Uterus (tissue), 4 donors: ENCODE results near the gene ANKRD62. TPM values are rescaled to one million over a fixed set of nuclear protein-coding genes. Genes with fewer than 3 reads are reported as not detected.
"Not testable (repeated sequence)": the region's sequence is repeated elsewhere in the genome, so short reads cannot be mapped to it uniquely, and the experiment has no call there.

Experiments
- DNase-seq, 2 donors: peaks; one replicate each; pipeline ENCODE4 v3.0.0-alpha.2; 2019 to 2020
- H3K27ac ChIP-seq, 2 donors: fragments of 200-600 bp; sonication (generic); 1 replicate in 1 of 2; 2 replicates in 1 of 2; pipeline ENCODE4 v1.5.1; 2016 to 2018
- H3K27me3 ChIP-seq, 2 donors: fragments of 200-600 bp; sonication (generic); one replicate each; pipeline ENCODE4 v1.5.1; 2018 to 2019; ENCODE audit warnings: control low read depth in 1 of 2
- H3K36me3 ChIP-seq, 2 donors: fragments of 200-600 bp; sonication (generic); one replicate each; pipeline ENCODE4 v1.5.1; 2019; ENCODE audit warnings: control low read depth in 1 of 2
- H3K4me1 ChIP-seq, 2 donors: fragments of 200-600 bp; sonication (generic); one replicate each; pipeline ENCODE4 v1.5.1; 2018 to 2019; ENCODE audit warnings: control low read depth in 1 of 2
- H3K4me3 ChIP-seq, 2 donors: fragments of 200-600 bp; sonication (generic); 1 replicate in 1 of 2; 2 replicates in 1 of 2; pipeline ENCODE4 v1.5.1; 2018 to 2019; ENCODE audit warnings: mild to moderate bottlenecking in 1 of 2
- H3K9me3 ChIP-seq, 2 donors: fragments of 200-600 bp; sonication (generic); one replicate each; pipeline ENCODE4 v1.5.1; 2019; ENCODE audit warnings: control low read depth in 1 of 2
- CTCF ChIP-seq, 4 experiments: fragments of 200-600 bp in 2 of 4; fragments of 450-650 bp in 2 of 4; sonication (generic) in 2 of 4; IDR thresholded peaks; one replicate each; pipeline ENCODE4 v1.5.1; 2016 to 2019; ENCODE audit warnings: antibody characterized with exemption in 4 of 4, mild to moderate bottlenecking in 2 of 4, moderate library complexity in 1 of 4
- POLR2A ChIP-seq, 2 donors: fragments of 450-650 bp; IDR thresholded peaks; one replicate each; pipeline ENCODE4 v1.6.1; 2016; ENCODE audit warnings: antibody characterized with exemption in 2 of 2, mild to moderate bottlenecking in 1 of 2, moderate library complexity in 1 of 2
- intact Hi-C: fragments of 100-400 bp; cut with DNase I; formaldehyde crosslinking; loops from one replicate; pipeline ENCODE4 v1.15.1; 2023; ENCODE audit warnings: low total_unique reads
- total RNA-seq, 4 donors: library from RNA; depleted of rRNA in 3 of 4; stranded (reverse); fragments of >200 nt in 3 of 4; gene quantifications; one replicate each; pipeline versions ENCODE4 v1.1.0 to v1.2.4, GENCODE V29; 2014 to 2023
- donor health status: DM: yes; HTN: yes; CAD: no.

The ANKRD62 gene
- total RNA-seq, 4 donors from 2014 or later = 0.07 to 0.18 TPM; not detected in 2

DNA sequence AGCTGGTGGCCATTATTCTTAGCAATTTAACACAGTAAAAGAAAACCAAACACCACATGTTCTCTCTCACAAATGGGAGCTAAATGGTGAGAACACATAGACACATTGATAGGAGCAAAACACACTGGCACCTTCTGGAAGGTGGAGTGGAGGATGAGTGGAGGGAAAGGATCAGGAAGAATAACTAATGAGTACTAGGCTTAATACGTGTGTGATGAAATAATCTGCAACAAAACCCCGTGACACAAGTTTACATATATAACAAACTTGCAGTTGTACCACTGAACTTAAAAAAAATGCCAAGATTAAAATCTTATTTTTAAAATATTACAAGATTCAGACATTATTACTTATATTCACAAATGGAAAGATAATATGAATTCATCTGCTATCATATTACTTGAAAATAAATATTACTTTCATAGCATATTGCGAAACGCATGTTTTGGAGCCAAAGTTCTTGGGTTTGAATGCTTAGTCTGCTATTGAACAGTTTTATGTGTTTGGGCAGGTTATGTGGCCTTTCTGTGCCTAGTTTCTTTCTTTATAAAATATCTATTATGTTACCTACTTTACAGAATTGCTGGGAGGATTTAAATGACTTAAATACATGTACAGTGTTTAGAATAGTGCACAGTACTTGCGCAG, 20.5 kb downstream of the ANKRD62 start:
- no peak for DNase-seq
- H3K36me3 ChIP-seq = no peaks in the 10 kb centered on the region
- TF ChIP-seq CTCF (IDR thresholded peaks at IDR 0.05) (no peak), POLR2A (IDR thresholded peaks at IDR 0.05) (no peak)
- no peak overlapping the region for H3K4me3 ChIP-seq
- no peak overlapping the region for H3K27ac ChIP-seq
- no peaks in the 10 kb centered on the region for H3K27me3 ChIP-seq
- no peaks in the 10 kb centered on the region for H3K4me1 ChIP-seq
- H3K9me3 ChIP-seq = no peaks in the 10 kb centered on the region
- intact Hi-C loops = no loop called here

- H3K9me3 ChIP-seq = no peaks in the 10 kb centered on the region
- no peaks in the 10 kb centered on the region for H3K27me3 ChIP-seq
- no peak for DNase-seq
- H3K4me3 ChIP-seq = no peak overlapping the region
- TF ChIP-seq CTCF (IDR thresholded peaks at IDR 0.05) = no peak
- no peak for TF ChIP-seq POLR2A (IDR thresholded peaks at IDR 0.05)
- H3K27ac ChIP-seq = no peak overlapping the region
- H3K4me1 ChIP-seq = no peaks in the 10 kb centered on the region
- intact Hi-C loops = no loop called here
- H3K36me3 ChIP-seq = no peaks in the 10 kb centered on the region
These were observed 25.7 kb downstream of the ANKRD62 start for GRCh38 chr18:12119358-12119757.

DNA sequence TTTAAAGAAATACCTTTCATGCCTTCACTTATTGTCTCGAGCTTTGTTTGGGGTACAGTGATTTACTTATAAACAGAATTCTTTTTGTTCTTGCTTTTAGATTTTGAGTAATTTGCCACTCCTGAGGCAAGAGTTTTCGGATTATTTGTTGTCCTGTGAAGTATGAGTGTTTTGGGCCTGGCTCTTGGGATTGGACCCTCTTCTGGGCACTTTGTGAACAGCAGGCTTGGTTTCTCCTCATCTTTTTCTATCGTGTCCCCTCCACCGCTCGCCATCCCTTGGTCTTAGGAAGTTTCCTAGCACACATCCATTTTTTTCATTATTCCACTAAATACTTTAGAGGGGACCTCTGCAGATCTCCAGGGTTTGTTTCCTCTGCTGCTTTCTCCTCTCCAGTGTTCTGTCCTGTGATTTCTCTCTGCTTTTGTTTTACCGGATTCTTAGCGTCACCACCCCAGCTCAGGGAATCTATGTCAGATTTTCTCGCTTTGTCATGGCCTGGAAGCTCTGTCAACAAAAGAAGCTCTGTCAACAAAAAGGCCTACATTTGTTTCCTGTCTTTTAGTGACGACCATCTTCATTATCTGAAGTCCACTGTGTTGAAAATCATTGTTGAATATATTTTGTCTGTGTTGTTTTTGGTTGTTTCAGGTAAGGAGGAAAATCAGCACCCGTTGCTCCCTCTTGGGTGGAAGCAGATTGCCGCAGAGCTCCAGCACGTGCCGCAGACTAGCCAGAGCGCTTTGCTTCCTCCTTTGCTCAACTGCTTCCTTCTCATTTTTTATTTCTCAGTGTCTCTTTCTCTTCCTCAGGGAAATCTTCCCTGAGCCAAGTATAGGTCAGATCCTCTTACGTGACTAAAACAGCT, 27.8 kb downstream of the ANKRD62 start:
- H3K27ac ChIP-seq = no peak overlapping the region
- H3K4me3 ChIP-seq = no peak overlapping the region
- TF ChIP-seq CTCF (IDR thresholded peaks at IDR 0.05) (no peak), POLR2A (IDR thresholded peaks at IDR 0.05) (no peak)
- no peaks in the 10 kb centered on the region for H3K36me3 ChIP-seq
- H3K27me3 ChIP-seq = no peaks in the 10 kb centered on the region
- H3K4me1 ChIP-seq = no peaks in the 10 kb centered on the region
- no peak for DNase-seq
- H3K9me3 ChIP-seq = no peaks in the 10 kb centered on the region
- intact Hi-C loops = no loop called here

- H3K27ac ChIP-seq, intact Hi-C loops, H3K9me3 ChIP-seq, H3K4me3 ChIP-seq, H3K4me1 ChIP-seq, H3K36me3 ChIP-seq, H3K27me3 ChIP-seq, DNase-seq: not testable (repeated sequence)
These were observed 28.4 kb downstream of the ANKRD62 start for GRCh38 chr18:12122043-12122389.

- H3K27ac ChIP-seq, H3K9me3 ChIP-seq, intact Hi-C loops, H3K27me3 ChIP-seq, DNase-seq, H3K36me3 ChIP-seq, H3K4me3 ChIP-seq, H3K4me1 ChIP-seq: not testable (repeated sequence)
These were observed 34.0 kb downstream of the ANKRD62 start for GRCh38 chr18:12127647-12128046.

GRCh38 chr18:12138831-12139230, 45.2 kb downstream of the ANKRD62 start:
- DNase-seq, intact Hi-C loops, H3K9me3 ChIP-seq, H3K27me3 ChIP-seq, H3K36me3 ChIP-seq, H3K4me3 ChIP-seq, H3K27ac ChIP-seq, H3K4me1 ChIP-seq: not testable (repeated sequence)

DNA sequence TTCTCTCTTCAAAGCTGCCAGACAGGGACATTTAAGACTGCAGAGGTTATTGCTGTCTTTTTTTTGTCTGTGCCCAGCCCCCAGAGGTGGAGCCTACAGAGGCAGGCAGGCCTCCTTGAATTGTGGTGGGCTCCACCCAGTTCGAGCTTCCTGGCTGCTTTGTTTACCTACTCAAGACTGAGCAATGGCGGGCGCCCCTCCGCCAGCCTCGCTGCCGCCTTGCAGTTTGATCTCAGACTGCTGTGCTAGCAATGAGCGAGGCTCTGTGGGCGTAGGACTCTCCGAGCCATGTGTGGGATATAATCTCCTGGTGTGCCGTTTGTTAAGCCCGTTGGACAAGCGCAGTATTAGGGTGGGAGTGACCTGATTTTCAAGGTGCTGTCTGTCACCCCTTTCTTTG, 47.2 kb downstream of the ANKRD62 start:
- DNase-seq, H3K27me3 ChIP-seq, H3K4me3 ChIP-seq, H3K36me3 ChIP-seq, H3K4me1 ChIP-seq, intact Hi-C loops, H3K27ac ChIP-seq, H3K9me3 ChIP-seq: not testable (repeated sequence)

DNA sequence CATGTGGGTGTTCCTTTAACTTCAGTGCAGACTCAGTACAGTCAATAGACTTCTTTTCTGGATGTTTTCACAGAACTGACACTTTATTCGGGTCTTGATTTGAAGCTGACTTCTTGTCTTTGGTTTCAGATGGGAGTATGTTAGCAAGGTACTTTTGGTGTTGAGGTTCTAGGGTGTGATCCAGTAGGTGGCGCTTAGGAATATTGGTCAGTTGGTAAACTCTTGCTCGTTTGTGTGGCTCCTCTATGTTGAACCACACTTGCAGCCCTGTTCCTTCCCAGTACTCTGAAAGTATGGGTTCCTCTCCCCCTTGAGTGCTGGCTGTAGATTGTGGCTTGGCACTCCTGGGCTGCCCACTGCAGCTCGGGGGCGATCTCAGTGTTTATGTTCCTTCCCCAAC, 48.1 kb downstream of the ANKRD62 start:
- H3K36me3 ChIP-seq, DNase-seq, H3K4me3 ChIP-seq, H3K4me1 ChIP-seq, H3K27ac ChIP-seq, intact Hi-C loops, H3K9me3 ChIP-seq, H3K27me3 ChIP-seq: not testable (repeated sequence)

GRCh38 chr18:12149431-12149830, 55.8 kb downstream of the ANKRD62 start:
- H3K4me1 ChIP-seq, intact Hi-C loops, H3K4me3 ChIP-seq, H3K27me3 ChIP-seq, DNase-seq, H3K27ac ChIP-seq, H3K36me3 ChIP-seq, H3K9me3 ChIP-seq: not testable (repeated sequence)
